ENCODE measurements around the gene HOXD3. TPM values are rescaled to one million over a fixed set of nuclear protein-coding genes. Genes with fewer than 3 reads are reported as not detected.
A peak's percentile ranks its signal among the peaks of the same experiment; 100 is the strongest.

Gene HOXD3
- total RNA-seq, 1 experiment from 2014 or later = not detected

- H4K5ac ChIP-seq (ENCODE audit: insufficient read length, low read depth, low read length) = no peak overlapping the region
- no peak overlapping the region for H2BK15ac ChIP-seq (ENCODE audit: low read depth, low read length)
- H2AFZ ChIP-seq (ENCODE audit: low read length) = no peak overlapping the region
- H2BK5ac ChIP-seq (ENCODE audit: insufficient read length, low read length) = no peak overlapping the region
- H3K18ac ChIP-seq (ENCODE audit: insufficient read length, low read depth, low read length) = no peak overlapping the region
- H3K14ac ChIP-seq (ENCODE audit: insufficient read depth, low read length) = no peak overlapping the region
- Mint-ChIP-seq H3K4me1 (peaks cover 2 to 11% of the 10 kb centered on the region in 2 experiments; a peak in 3 of 4 replicates), H3K27me3 (ENCODE audit: low read depth) (peaks cover 98% of the 10 kb centered on the region), H3K4me3 (peak overlapping the region; percentile 30 to 63; a peak in 3 of 5 replicates), H3K27ac (no peak overlapping the region), H3K9me3 (peaks cover 4 to 6% of the 10 kb centered on the region in 2 experiments; a peak in 4 of 5 replicates), H3K36me3 (ENCODE audit: insufficient read depth in 1 of 3, low read depth in 3 of 3) (no peaks in the 10 kb centered on the region)
- no peaks in the 10 kb centered on the region for H3K79me2 ChIP-seq (ENCODE audit: insufficient read depth, low read length)
- H3K27me3 ChIP-seq (ENCODE audit: insufficient read depth, low read length) = peaks cover 90% of the 10 kb centered on the region
- no peak overlapping the region for H2AK5ac ChIP-seq (ENCODE audit: insufficient read length, low read length)
- H3K56ac ChIP-seq (ENCODE audit: insufficient read length, low read depth, low read length) = no peak overlapping the region
- no peak overlapping the region for H3K9ac ChIP-seq (ENCODE audit: extremely low read depth, insufficient read length, low read length)
- no peak overlapping the region for H4K91ac ChIP-seq (ENCODE audit: insufficient read length, low read depth, low read length)
- peaks cover 8% of the 10 kb centered on the region for H3K23me2 ChIP-seq (ENCODE audit: insufficient read length, low read depth, low read length, poor library complexity, severe bottlenecking)
- no peaks in the 10 kb centered on the region for H4K20me1 ChIP-seq (ENCODE audit: control insufficient read depth, insufficient read depth, insufficient read length)
- WGBS (ENCODE audit: extremely low coverage, insufficient read length, low lambda C conversion rate) = no CpG with 5 or more reads among the region's 2 CpGs
- H3K23ac ChIP-seq (ENCODE audit: insufficient read length, low read depth, low read length) = no peak overlapping the region
- no peak for TF ChIP-seq CTCF (conservative IDR thresholded peaks at IDR 0.05)
- no peak overlapping the region for H2BK20ac ChIP-seq (ENCODE audit: low read depth, low read length, poor library complexity, severe bottlenecking)
- H3K4ac ChIP-seq (ENCODE audit: low read depth, low read length) = no peak overlapping the region
- H4K8ac ChIP-seq (replicated peaks; ENCODE audit: insufficient read length, low read depth, low read length) = no peak overlapping the region
- no peak overlapping the region for H3K4me2 ChIP-seq (ENCODE audit: insufficient read depth, insufficient read length, low read length)
- no peaks in the 10 kb centered on the region for H3K9me3 ChIP-seq (ENCODE audit: control insufficient read depth, low read depth, low read length)
- H3K27ac ChIP-seq (ENCODE audit: insufficient read length, low read depth, low read length) = no peak overlapping the region
- no peaks in the 10 kb centered on the region; the same call in 1 of the 2 replicates for H3K4me1 ChIP-seq (ENCODE audit: insufficient read depth, low read length)
- H3T11ph ChIP-seq (ENCODE audit: low read length) = no peak overlapping the region
- no peaks in the 10 kb centered on the region for H3K79me1 ChIP-seq (ENCODE audit: insufficient read depth, low read depth, low read length, poor library complexity, severe bottlenecking)
- DNase-seq = no peak
- H2BK120ac ChIP-seq (ENCODE audit: low read depth, low read length, poor library complexity, severe bottlenecking) = no peak overlapping the region
- H2BK12ac ChIP-seq (ENCODE audit: insufficient read length, low read depth, low read length) = no peak overlapping the region
Observed at GRCh38 chr2:176137252-176137580, 19.9 kb upstream of the HOXD3 start.

Measured in H9 (cell line).